SK-N-SH (cell line): ENCODE data around the gene ASAP3.

Experiments used
- CTCF ChIP-seq: fragments of 200-600 bp; sonication (generic); IDR thresholded peaks from 2 replicates; pipeline ENCODE4 v1.6.1; 2017; ENCODE audit warnings: antibody characterized with exemption, mild to moderate bottlenecking, moderate library complexity
- EZH2phosphoT487 ChIP-seq: fragments of 200-600 bp; sonication (generic); IDR thresholded peaks from 2 replicates; pipeline ENCODE4 v1.6.1; 2017; ENCODE audit warnings: low read depth, mixed run types, mild to moderate bottlenecking, antibody characterized with exemption, moderate library complexity, borderline replicate concordance
- MAX ChIP-seq: IDR thresholded peaks from 2 replicates; pipeline ENCODE4 v1.4.0; 2012; ENCODE audit warnings: low read depth
- NFIC ChIP-seq: IDR thresholded peaks from 2 replicates; pipeline ENCODE4 v1.4.0; 2012; ENCODE audit warnings: borderline replicate concordance
- REST ChIP-seq: IDR thresholded peaks from 2 replicates; pipeline ENCODE4 v1.6.1; 2012; ENCODE audit warnings: mild to moderate bottlenecking, low read depth, low read length, moderate library complexity
- TEAD4 ChIP-seq: IDR thresholded peaks from 2 replicates; pipeline ENCODE4 v1.4.0; 2012; ENCODE audit warnings: mild to moderate bottlenecking, borderline replicate concordance; ENCODE audit not compliant: insufficient read depth
- YY1 ChIP-seq: IDR thresholded peaks from 2 replicates; pipeline ENCODE4 v1.4.0; 2012; ENCODE audit warnings: low read depth, mild to moderate bottlenecking

- TF ChIP-seq EZH2phosphoT487 (no peak), CTCF (no peak), NFIC (no peak), YY1 (no peak), TEAD4 (no peak), MAX (no peak), REST (no peak)
Measured at GRCh38 chr1:23527366-23527765, 43.4 kb upstream of the ASAP3 start.
